ENCODE measurements around the gene FRMPD1.
A peak's percentile ranks its signal among the peaks of the same experiment; 100 is the strongest.

Gene FRMPD1

GRCh38 chr9:37769995-37770394 lies 119.2 kb downstream of the FRMPD1 start:
- no peak for DNase-seq
- no peak for TF ChIP-seq GATA1 (IDR thresholded peaks at IDR 0.05; ENCODE audit: low read depth, low read length)
- TF ChIP-seq POLR2A (IDR thresholded peaks at IDR 0.05; ENCODE audit: low read length) = no peak

- TF ChIP-seq GATA1 (IDR thresholded peaks at IDR 0.05; ENCODE audit: low read depth, low read length) = no peak
- no peak for TF ChIP-seq POLR2A (IDR thresholded peaks at IDR 0.05; ENCODE audit: low read length)
- DNase-seq = no peak
Measured at GRCh38 chr9:37775216-37775919, 124.6 kb downstream of the FRMPD1 start.

GRCh38 chr9:37776328-37776727 lies 125.6 kb downstream of the FRMPD1 start:
- TF ChIP-seq POLR2A (IDR thresholded peaks at IDR 0.05; ENCODE audit: low read length) (no peak), GATA1 (IDR thresholded peaks at IDR 0.05; ENCODE audit: low read depth, low read length) (no peak)
- no peak for DNase-seq

GRCh38 chr9:37778534-37778933 lies 127.8 kb downstream of the FRMPD1 start:
- TF ChIP-seq POLR2A (IDR thresholded peaks at IDR 0.05; ENCODE audit: low read length) = no peak
- no peak for TF ChIP-seq GATA1 (IDR thresholded peaks at IDR 0.05; ENCODE audit: low read depth, low read length)
- DNase-seq = no peak

- TF ChIP-seq GATA1 (IDR thresholded peaks at IDR 0.05; ENCODE audit: low read depth, low read length) (no peak), POLR2A (IDR thresholded peaks at IDR 0.05; ENCODE audit: low read length) (no peak)
- DNase-seq = peak; percentile 51 to 65
Measured at GRCh38 chr9:37784291-37784615, 133.5 kb downstream of the FRMPD1 start.

GRCh38 chr9:37784616-37785483 lies 134.1 kb downstream of the FRMPD1 start, which contains the start of gene EXOSC3:
TSS of gene EXOSC3 (minus strand) at chr9:37785064. CDS start at chr9:37785044, 20 bp downstream.
- TF ChIP-seq POLR2A (IDR thresholded peaks at IDR 0.05; ENCODE audit: low read length) (peak; percentile 96), GATA1 (IDR thresholded peaks at IDR 0.05; ENCODE audit: low read depth, low read length) (no peak)
- DNase-seq = peak; percentile 94 to 95

GRCh38 chr9:37787059-37787458 lies 136.3 kb downstream of the FRMPD1 start:
- no peak for DNase-seq
- TF ChIP-seq GATA1 (IDR thresholded peaks at IDR 0.05; ENCODE audit: low read depth, low read length) (no peak), POLR2A (IDR thresholded peaks at IDR 0.05; ENCODE audit: low read length) (no peak)

- TF ChIP-seq GATA1 (IDR thresholded peaks at IDR 0.05; ENCODE audit: low read depth, low read length) (no peak), POLR2A (IDR thresholded peaks at IDR 0.05; ENCODE audit: low read length) (no peak)
- DNase-seq = no peak
Measured at GRCh38 chr9:37788332-37788731, 137.6 kb downstream of the FRMPD1 start.

- no peak for TF ChIP-seq GATA1 (IDR thresholded peaks at IDR 0.05; ENCODE audit: low read depth, low read length)
- no peak for TF ChIP-seq POLR2A (IDR thresholded peaks at IDR 0.05; ENCODE audit: low read length)
- DNase-seq = peak; percentile 26 to 57
Measured at GRCh38 chr9:37790096-37790495, 139.3 kb downstream of the FRMPD1 start.

- no peak for DNase-seq
- TF ChIP-seq GATA1 (IDR thresholded peaks at IDR 0.05; ENCODE audit: low read depth, low read length) (no peak), POLR2A (IDR thresholded peaks at IDR 0.05; ENCODE audit: low read length) (no peak)
Measured at GRCh38 chr9:37792122-37792521, 141.4 kb downstream of the FRMPD1 start.

GRCh38 chr9:37796232-37796631 lies 145.5 kb downstream of the FRMPD1 start:
- no peak for DNase-seq
- TF ChIP-seq GATA1 (IDR thresholded peaks at IDR 0.05; ENCODE audit: low read depth, low read length) (no peak), POLR2A (IDR thresholded peaks at IDR 0.05; ENCODE audit: low read length) (no peak)

All from erythroblast (primary cell).